ENCODE data around the gene SPTBN1.
"Not testable (repeated sequence)": the region's sequence is repeated elsewhere in the genome, so short reads cannot be mapped to it uniquely, and the experiment has no call there.

SPTBN1 gene

GRCh38 chr2:54672590-54673456, 216.7 kb downstream of the SPTBN1 start:
- DNase-seq (ENCODE audit: low read depth): no peak

GRCh38 chr2:54673501-54673998, 217.4 kb downstream of the SPTBN1 start:
- DNase-seq (ENCODE audit: low read depth): no peak

GRCh38 chr2:54675281-54675680, 219.2 kb downstream of the SPTBN1 start:
- no peak for DNase-seq (ENCODE audit: low read depth)

GRCh38 chr2:54675738-54676137, 219.6 kb downstream of the SPTBN1 start:
- DNase-seq (ENCODE audit: low read depth): no peak

- DNase-seq (ENCODE audit: low read depth): no peak
These were observed 220.5 kb downstream of the SPTBN1 start for GRCh38 chr2:54676656-54677055.

GRCh38 chr2:54677476-54678265, 221.5 kb downstream of the SPTBN1 start:
- no peak for DNase-seq (ENCODE audit: low read depth)

- no peak for DNase-seq (ENCODE audit: low read depth)
These were observed 222.6 kb downstream of the SPTBN1 start for GRCh38 chr2:54678719-54679118.

- no peak for DNase-seq (ENCODE audit: low read depth)
These were observed 224.4 kb downstream of the SPTBN1 start for GRCh38 chr2:54680397-54681041.

GRCh38 chr2:54681416-54681815, 225.3 kb downstream of the SPTBN1 start:
- DNase-seq (ENCODE audit: low read depth): no peak

GRCh38 chr2:54683596-54683995, 227.5 kb downstream of the SPTBN1 start:
- DNase-seq (ENCODE audit: low read depth): no peak

- DNase-seq (ENCODE audit: low read depth): no peak
These were observed 229.2 kb downstream of the SPTBN1 start for GRCh38 chr2:54685263-54685775.

GRCh38 chr2:54687595-54688152, 231.5 kb downstream of the SPTBN1 start:
- DNase-seq (ENCODE audit: low read depth): no peak

- no peak for DNase-seq (ENCODE audit: low read depth)
These were observed 235.5 kb downstream of the SPTBN1 start for GRCh38 chr2:54691445-54692135.

- DNase-seq (ENCODE audit: low read depth): no peak
These were observed 236.4 kb downstream of the SPTBN1 start for GRCh38 chr2:54692556-54692955.

GRCh38 chr2:54695378-54695777, 239.3 kb downstream of the SPTBN1 start:
- no peak for DNase-seq (ENCODE audit: low read depth)

GRCh38 chr2:54697934-54698333, 241.8 kb downstream of the SPTBN1 start:
- DNase-seq (ENCODE audit: low read depth): no peak

- not testable (repeated sequence) for DNase-seq (ENCODE audit: low read depth)
These were observed 242.8 kb downstream of the SPTBN1 start for GRCh38 chr2:54698926-54699325.

- no peak for DNase-seq (ENCODE audit: low read depth)
These were observed 243.5 kb downstream of the SPTBN1 start for GRCh38 chr2:54699665-54700064.

- DNase-seq (ENCODE audit: low read depth): no peak
These were observed 244.9 kb downstream of the SPTBN1 start for GRCh38 chr2:54701029-54701428.

GRCh38 chr2:54704238-54704637, 248.1 kb downstream of the SPTBN1 start:
- DNase-seq (ENCODE audit: low read depth): no peak
